PC-3 (cell line): ENCODE results near the gene MSI2.

ENCODE experiments used
- CTCF ChIP-seq: fragments of 300-600 bp; sonication (generic); conservative IDR thresholded peaks from 2 replicates; pipeline ENCODE4 v1.5.1; 2017; ENCODE audit warnings: antibody characterized with exemption, low read depth, mild to moderate bottlenecking, low read length
- EZH2 ChIP-seq: fragments of 300-600 bp; sonication (generic); IDR thresholded peaks from one replicate; pipeline ENCODE4 v1.6.1; 2017; ENCODE audit warnings: antibody characterized with exemption, mild to moderate bottlenecking, low read length; ENCODE audit not compliant: unreplicated experiment
- EZH2phosphoT487 ChIP-seq: fragments of 300-600 bp; sonication (generic); IDR thresholded peaks from 2 replicates; pipeline ENCODE4 v1.6.1; 2018; ENCODE audit warnings: mild to moderate bottlenecking, antibody characterized with exemption, low read length, borderline replicate concordance

GRCh38 chr17:57615836-57616757 lies 359.8 kb downstream of the MSI2 start:
- no peak for TF ChIP-seq CTCF
- TF ChIP-seq EZH2 = no peak
- no peak for TF ChIP-seq EZH2phosphoT487
